SK-N-MC (cell line): Measurements from ENCODE around the gene SEC61B.

Experiments
- EZH2 ChIP-seq: fragments of 200-600 bp; sonication (generic); IDR thresholded peaks from one replicate; pipeline ENCODE4 v1.6.1; 2017; ENCODE audit warnings: antibody characterized with exemption
- POLR2AphosphoS5 ChIP-seq: IDR thresholded peaks from 2 replicates; pipeline ENCODE4 v1.6.1; 2012; ENCODE audit warnings: mild to moderate bottlenecking, low read depth, low read length, borderline replicate concordance

DNA sequence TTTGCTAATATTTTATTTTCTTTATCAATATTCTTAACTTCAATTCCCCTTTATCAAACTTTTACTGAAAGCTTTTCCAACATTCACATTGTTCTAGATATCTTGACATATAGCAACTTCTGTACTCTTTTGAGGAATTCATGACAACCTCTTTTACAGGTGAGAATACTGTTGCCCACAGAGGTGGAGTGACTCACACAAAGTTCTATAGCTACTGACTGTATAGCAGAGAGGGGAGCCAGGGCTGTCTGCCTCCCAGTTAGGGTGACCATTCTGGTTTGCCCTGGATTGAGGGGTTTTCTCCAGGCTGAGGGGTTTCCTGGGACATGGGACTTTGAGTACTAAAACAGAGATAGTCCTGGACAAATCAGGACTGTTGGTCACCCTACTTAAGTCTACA lies 16.2 kb downstream of the SEC61B start:
- TF ChIP-seq POLR2AphosphoS5 (no peak), EZH2 (no peak)
